DMS153 treated with DMSO at 0.1 percent for 48 hours (cell line): Measurements from ENCODE around the gene TRIM32.

Experiments
- DNase-seq: peaks from one replicate; lab custom pipeline; 2025; ENCODE audit not compliant: unreplicated experiment; lab: John Stamatoyannopoulos, UW

The TRIM32 gene, protein sequence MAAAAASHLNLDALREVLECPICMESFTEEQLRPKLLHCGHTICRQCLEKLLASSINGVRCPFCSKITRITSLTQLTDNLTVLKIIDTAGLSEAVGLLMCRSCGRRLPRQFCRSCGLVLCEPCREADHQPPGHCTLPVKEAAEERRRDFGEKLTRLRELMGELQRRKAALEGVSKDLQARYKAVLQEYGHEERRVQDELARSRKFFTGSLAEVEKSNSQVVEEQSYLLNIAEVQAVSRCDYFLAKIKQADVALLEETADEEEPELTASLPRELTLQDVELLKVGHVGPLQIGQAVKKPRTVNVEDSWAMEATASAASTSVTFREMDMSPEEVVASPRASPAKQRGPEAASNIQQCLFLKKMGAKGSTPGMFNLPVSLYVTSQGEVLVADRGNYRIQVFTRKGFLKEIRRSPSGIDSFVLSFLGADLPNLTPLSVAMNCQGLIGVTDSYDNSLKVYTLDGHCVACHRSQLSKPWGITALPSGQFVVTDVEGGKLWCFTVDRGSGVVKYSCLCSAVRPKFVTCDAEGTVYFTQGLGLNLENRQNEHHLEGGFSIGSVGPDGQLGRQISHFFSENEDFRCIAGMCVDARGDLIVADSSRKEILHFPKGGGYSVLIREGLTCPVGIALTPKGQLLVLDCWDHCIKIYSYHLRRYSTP

DNA sequence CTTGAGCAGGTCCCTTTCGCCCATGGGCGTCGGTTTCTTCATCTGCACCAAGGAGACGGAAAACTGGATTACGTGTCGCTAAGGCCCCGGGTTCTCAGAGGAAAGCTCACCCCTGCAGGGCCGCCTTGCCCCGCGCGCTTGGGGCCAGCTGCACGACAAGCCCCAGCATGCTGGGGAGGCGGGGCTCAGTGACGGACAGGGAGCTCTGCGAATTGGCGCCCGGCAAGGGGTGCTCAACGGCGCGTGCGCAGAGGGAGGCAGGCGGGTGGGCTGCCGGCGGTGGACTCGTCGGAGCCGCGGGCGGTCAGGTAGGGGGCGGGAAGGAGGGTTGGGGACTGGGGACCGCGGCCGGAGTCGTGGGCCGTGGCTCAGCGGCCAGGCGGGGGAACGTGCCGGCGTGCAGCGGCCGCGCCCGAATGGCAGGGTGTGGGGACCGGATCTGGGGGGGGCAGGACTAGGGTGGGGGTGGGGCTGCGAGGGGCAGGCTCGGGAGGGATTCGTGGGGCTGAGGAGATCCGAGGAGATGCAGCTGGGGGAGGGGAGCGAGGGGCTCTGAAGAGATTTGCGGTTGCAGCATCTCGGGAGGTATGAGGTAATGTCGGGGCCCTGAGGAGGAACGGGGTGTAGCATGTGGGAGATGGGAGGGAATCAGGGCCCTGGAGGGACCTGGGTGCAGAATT, at the start of gene TRIM32:
Gene TRIM32 (plus strand): TSS at position 232 of the 680 bp plus-strand sequence. CDS start 10,438 bp downstream, outside the sequence.
- DNase-seq: peak; percentile 85

DNA sequence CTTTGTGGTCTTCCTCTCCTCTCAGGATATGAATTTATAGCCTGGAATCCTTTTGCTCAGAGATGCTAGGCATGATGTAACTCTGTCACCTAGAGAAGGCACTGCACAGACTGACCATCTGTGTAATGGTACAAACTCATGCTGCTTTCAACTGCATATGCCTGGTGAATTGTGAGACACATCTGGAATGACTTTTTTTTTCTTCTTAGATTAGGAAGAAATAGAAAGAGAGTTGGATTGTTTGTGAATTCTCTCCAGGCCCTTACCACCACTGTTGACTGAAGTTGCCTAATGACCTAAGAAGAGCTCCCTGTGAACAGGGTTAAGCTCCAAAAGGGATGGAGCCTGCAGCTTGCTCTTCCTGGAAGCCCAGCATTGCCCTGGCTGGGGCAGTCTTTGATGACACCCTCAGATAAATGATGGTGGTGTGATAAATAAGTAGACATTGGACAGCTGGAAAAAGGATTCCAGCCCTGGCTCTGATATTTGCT, 47.8 kb upstream of the TRIM32 start:
- DNase-seq: no peak

DNA sequence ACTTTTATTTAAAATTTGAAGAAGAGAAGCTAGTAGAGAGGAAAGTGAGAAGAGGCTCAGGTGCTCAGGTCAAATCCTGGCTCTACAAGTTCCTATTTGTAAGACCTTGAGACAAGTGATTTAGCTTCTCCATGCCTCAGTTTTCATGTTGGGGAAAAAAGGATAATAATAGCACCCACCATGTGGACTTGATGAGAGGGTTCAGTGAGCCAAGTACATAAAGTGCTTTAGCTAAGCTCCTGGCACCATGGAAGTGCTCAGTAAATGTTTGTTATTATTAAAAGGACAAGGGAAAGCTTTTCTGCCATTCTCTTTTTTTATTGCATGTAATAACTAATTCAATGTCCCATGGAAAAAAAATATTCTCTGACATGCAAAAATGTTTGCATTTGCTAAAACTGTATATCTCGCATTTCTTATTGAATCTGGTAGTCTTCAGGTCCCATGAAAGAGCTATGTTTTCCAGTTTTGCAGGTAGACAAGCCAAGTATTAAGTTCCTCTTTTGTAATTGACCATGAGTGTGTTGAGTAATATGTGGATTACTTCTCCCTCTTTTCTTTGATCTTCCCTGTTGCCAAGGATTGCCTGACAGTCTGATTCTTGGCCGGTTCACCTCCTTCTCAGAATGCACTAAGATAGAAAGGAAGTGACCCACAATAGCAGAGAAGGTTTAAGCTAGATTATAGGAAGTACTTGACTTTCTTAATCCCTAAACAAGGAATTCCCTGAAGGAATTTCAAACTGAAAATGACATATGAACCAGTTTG, 45.6 kb upstream of the TRIM32 start:
- no peak for DNase-seq

DNA sequence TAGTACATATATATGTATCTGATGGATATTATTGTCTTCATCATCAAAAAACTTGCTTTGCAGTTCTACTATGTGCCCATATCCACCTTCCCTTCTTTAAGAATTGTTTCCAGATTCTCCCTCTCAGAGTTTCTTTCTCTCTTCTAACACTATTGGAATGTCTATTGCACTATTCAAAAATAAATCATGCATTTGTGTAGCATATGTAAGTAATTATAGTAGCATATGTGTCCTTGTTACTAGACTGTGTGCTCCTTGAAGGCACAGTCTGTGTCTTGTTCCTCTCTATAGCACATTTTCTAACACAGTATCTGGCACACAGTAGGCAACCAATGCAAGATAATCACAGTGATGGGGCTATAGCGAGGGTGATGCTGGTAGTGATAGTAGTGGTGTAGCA, 43.4 kb upstream of the TRIM32 start:
- no peak for DNase-seq

DNA sequence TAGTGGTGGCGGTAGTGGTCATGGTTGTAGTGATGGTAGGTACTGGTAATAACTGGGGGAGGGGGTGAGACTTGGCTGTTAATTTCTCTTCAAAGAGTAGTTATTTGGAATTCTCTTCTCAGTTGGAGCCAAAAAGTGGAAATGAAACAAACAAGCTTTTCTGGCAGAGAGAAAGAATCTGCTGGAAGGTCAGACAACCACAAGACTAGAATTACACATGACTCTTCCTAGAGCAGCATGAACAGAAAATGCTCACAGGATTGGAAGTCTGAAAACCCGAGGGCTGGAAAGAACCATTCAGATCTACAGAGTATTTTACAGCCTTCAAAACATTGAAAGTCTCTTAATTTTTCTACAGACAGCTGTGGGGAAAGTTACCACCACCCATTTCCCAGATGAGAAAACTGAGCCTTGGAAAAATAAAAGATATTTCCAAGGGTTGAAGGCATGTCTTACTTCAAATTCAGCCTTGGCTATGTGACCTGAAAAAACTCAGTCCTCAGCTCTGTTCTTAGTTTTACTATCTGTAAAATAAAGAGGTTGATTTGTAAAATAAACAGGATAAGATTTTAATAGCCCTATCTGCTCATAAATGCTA, 42.9 kb upstream of the TRIM32 start:
- DNase-seq: no peak

DNA sequence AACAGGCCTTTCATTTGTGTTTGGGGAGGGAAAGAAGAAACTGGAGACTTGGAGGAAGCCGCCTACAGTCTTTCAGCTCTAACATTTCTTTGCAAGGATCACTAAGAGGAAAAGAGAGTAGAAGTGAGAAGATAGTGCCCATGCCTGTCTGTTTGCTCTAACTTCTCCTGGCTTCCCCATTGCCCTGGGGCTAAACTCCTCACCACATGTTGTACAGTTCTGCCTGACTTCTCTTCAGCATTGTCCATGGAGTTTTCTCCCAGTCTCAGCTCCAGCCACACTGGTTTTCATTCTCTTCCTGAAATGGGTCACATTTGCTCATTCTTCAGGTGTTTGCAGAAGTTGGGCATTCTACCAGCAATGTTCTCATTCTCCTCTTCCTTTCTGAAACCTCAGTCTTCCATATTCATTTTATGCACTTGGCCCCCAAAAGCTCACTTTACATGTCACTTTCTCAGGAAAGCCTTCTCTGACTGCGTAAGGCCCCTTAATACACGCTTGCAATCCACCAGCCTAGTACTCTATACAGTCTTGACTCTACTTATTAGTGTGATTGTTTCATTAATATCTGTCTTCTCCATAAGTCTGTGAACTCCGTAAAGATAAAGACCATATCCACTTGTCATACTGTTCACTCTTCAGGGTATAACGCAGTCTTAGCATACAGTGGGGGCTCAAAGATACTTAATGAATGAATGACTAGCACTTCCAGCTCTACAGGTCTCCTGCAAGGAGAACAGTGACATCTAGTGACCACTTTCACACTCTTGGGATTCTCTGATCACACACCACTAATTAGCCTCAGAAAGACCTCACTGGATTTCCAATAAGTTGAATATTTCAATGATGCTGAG, 40.2 kb upstream of the TRIM32 start:
- peak; percentile 7 for DNase-seq

DNA sequence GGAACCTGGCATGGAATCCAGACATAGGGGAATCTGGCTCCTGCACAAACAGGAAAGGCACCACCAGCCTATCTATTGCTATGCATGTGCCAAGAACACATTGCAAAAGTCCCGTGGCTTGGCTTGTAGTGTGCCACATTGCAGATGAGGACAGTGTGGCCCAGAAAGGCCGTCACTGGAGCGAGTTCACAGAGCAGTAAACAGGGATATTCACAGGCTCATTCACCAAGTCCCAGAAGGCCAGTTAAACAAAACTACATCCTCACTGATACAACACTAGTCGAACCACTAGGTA, 39.6 kb upstream of the TRIM32 start:
- DNase-seq: no peak

DNA sequence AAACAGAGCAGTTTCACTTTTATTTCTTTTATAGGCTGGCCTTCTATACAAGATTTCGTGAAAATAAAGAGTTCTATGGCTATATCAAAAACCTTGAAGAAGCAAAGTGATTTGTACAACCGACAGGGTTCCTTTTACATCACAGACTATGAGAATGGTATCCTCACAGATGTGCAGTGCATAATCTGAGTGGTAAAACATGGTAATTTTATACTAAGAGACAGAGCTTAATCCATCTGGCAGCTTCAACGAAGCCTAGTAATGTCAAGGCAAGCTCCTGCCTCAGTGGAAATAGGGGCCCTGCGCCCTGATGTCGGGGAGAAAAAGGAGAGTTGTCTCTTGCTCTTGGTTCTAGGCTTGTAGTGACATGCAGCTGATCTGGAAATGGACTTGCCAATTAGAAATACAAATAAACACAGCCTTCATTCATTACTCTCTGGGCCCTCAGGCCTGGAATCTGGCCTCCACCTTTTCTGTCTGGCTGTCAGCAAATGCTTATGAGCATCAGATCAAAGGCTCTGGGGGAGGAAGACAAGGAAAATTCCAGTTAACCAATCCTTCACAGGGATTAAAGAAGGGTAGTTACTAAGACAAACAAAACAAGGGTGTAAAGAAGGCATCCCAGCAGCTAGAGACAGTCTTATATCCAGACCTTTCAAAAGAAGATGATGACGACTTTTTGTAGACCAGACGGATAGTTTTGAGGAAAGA, 33.6 kb upstream of the TRIM32 start:
- no peak for DNase-seq

DNA sequence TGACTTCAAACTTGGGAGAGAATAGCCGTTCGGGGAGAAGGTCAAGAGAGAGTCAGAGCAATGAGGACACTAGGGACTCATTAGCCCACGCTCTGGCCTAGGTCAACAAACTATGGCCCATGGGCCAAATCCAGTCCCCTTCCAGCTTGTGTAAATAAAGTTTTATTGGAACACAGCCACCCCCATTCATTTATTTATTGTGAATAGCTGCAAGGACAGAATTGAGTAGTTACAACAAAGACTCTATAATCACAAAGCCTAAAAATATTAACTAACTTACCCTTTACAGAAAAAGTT, 33.1 kb upstream of the TRIM32 start:
- DNase-seq: no peak

DNA sequence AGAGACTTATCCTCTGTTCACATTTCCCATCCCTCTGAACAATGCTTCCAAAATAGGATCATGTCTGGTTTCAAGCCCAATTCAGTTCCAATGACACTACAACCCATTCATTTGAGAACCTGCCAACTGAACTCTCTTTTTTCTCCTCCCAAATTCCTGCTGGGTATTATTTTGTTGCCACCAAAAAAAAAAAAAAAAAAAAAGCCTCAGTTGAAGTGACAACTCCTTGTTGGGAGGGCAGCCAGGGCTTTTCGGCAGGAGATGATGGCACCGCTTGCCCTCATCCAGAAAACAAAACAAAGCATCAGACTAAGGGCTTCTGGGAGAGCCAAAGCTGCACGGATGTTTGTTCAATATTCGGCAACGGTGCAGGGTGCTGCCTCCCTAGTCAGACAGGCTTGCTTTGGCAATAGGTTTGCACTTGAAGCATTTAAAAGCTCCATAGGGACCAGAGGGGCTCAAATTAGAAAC, 30.6 kb upstream of the TRIM32 start:
- DNase-seq: peak; percentile 42

DNA sequence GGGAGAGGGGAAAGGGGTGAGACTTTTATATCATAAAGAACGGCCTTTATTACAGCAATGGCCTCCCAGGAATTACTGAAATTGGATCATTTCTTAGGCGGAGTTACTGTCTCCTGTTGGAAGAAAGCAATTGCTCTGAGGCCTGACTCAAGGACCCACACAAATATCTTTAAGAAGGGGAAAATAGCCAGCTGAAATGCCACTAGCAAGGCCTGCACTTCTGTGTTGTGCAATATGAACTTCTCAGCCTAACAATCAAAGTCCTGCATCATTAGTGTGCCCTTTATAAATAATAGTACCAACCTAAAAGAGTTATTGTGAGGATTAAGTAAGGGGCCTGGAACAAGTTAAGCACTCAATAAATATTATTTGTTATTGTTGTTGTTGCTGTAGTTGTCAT, 30.1 kb upstream of the TRIM32 start:
- no peak for DNase-seq

DNA sequence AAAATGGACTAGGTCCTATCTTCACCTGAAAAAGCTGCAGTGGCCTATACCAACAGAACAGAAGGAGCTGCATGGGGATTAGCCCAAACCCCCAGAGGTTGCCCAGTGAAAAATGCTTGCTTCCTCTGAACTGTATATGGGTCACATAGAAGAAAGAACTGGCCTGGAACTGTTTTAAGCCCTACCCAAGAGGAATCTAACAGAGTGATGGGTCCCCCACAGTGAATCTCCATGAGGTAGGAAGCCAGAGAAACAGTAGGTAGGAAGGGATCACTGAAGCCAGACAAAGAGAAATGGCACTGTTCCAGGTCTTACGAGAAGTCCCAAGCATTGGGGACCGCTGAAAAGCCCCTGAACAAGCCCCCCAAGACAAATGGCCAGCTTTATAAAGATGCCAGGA, 28.8 kb upstream of the TRIM32 start:
- no peak for DNase-seq

DNA sequence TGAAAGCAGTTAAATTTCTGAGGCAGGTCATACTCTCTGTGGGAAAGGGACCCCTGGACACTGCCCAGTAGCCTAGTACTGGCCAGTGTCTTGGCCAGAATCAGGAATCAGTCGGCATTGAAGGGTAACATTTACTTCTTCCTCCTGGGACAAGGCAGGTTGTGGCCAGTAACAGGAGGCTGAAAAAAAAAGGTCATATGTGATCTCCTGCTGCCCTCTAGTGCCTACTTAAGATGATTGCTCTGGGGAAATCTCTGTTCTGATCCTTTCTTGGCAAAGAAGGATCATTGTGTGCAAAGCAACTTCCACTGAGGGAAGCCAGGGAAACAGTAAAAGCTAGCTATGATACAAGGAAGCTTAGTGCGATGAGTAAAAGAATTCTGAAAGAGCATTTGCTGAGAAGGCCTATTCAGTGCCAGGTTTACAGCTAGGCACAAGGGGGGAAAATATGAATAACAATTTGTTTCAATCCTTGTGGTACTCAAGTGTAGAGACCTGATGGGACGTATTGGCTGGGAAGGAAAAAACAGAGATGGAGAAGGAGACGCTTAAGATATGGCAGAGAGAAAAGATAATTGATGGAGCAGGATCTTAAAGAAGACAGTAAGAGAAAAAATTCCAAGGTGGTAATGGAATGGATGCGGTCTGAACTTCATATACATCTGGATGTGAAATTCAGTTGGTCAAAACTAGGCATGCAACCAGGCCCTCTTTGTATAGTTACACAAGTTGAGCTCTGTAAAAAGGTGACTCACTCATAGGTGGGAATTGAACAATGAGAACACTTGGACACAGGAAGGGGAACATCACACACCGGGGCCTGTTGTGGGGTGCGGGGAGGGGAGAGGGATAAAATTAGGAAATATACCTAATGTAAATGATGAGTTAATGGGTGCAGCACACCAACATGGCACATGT, 25.8 kb upstream of the TRIM32 start:
- peak; percentile 53 for DNase-seq

DNA sequence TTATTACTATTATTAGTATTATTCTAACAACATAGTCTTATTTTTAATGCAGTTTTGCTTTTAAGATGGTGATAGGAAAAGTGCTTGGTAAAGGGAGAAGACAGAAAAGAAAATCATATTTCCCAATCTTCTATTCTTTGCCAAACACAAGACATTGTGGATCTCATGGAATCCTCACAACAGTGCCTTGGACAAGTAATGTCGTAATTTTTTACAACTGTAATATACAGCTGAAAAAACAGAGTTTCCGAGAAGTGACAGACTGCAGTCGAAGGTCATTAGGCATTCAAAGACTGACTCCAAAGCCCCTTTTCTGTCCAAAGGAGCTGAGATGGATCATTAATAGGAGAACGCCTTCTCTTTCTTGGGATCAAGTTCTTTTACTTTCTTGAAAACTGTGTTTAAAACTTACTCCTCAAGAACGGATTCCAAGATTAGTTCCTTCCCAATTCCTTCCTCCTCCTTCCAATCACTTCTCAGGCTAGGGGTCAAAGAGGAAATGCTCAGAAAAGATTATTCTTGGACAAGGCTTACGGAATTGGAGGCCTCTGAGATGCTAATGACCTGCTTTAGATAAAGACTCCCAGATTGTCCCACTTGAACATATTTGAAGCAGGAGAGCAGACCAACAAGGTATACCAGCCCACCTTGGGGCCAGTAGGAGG, 24.3 kb upstream of the TRIM32 start:
- DNase-seq: no peak

DNA sequence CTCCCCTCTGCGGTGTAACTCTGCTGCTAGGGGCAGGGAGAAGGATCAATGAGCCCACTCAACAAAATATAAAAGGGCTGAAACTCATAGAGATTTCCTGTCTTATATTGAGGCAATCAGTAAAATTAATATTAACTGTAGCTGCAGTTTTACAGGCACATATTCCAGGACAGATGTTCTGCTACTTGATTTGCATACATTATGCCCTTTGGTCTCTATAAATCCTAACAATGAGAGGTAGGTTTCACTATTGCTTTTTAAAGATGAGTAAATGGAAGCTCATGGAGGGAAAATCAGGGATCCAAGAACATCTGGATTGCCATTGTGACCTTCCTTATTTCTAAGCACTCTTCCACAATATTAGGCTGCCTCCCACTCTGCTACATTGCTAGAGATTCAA, 23.5 kb upstream of the TRIM32 start:
- no peak for DNase-seq

DNA sequence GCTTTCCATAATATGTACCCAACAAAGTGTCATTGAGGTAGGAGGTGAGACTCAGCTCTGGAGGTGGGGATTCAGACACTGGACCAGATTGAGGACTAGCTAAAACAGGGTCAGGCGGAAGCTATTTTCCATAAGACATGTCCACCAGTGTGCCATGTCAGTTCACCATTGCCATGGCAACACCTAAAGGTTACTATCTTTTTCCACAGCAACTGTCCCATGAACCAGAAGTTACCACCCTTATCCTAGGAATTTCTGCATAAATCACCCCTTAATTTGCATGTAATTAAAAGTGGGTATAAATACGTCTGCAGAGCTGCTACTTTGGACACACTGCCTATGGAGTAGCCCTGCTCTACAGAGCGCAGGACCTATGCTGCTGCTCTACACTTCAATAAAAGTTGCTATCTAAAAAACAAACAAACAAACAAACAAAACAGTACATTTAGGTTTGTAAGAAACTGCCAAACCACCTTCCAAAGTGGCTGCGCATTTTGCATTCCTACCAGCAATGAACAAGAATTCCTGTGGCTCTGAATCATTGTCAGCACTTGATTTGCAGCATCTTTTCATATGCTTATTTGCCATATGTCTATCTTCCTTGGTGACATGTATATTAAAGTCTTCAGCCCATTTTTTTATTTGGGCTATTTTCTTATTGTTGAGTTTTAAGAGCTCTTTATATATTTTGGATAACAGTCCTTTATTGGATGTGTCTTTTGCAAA, 18.0 kb upstream of the TRIM32 start:
- DNase-seq: no peak

DNA sequence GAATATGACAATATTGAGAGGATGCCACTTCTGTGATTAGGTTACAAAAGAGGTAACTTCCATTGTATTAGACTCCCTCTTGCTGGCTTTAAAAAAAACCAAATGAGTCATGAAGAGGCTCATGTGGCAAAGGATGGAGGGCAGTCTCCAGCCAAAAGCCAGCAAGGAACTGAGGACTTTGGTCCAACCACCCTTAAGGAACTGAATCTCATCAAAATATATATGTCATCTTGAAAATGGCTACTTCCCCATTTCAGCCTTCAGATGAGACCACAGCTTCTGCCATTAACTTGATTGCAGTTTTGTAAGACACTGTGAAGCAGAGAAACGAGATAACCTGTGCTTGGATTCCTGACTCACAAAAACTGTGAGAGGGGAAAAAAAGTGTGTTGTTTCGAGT, 15.5 kb upstream of the TRIM32 start:
- no peak for DNase-seq
